ENCODE data around the gene NFS1.

Gene NFS1

GRCh38 chr20:35731862-35732643 lies 32.9 kb upstream of the NFS1 start:
- H3K27ac ChIP-seq (replicated peaks), result no peak overlapping the region
- TF ChIP-seq GABPA (IDR thresholded peaks at IDR 0.05; ENCODE audit: low read depth), result no peak
- no peak for TF ChIP-seq SPI1 (IDR thresholded peaks at IDR 0.05; ENCODE audit: borderline replicate concordance, low read depth)
- TF ChIP-seq CTCF (IDR thresholded peaks at IDR 0.05; ENCODE audit: insufficient read depth, low read length), result no peak
- no peak for TF ChIP-seq REST (IDR thresholded peaks at IDR 0.05; ENCODE audit: insufficient replicate concordance, low read depth)
- TF ChIP-seq POLR2AphosphoS5 (IDR thresholded peaks at IDR 0.05; ENCODE audit: low read depth), result no peak
- no peak for DNase-seq (ENCODE audit: low read depth in 1 of 2, low spot score in 1 of 2)
- no peaks in the 10 kb centered on the region for H3K27me3 ChIP-seq (ENCODE audit: insufficient read depth, poor library complexity, severe bottlenecking)
- H3K4me3 ChIP-seq (replicated peaks; ENCODE audit: insufficient read depth, low read length), result no peak overlapping the region

GRCh38 chr20:35731469-35731788 lies 32.3 kb upstream of the NFS1 start:
- no peak overlapping the region for H3K4me3 ChIP-seq (replicated peaks; ENCODE audit: insufficient read depth, low read length)
- no peak overlapping the region for H3K27ac ChIP-seq (replicated peaks)
- TF ChIP-seq SPI1 (IDR thresholded peaks at IDR 0.05; ENCODE audit: borderline replicate concordance, low read depth) (no peak), GABPA (IDR thresholded peaks at IDR 0.05; ENCODE audit: low read depth) (no peak), POLR2AphosphoS5 (IDR thresholded peaks at IDR 0.05; ENCODE audit: low read depth) (no peak), CTCF (IDR thresholded peaks at IDR 0.05; ENCODE audit: insufficient read depth, low read length) (no peak), REST (IDR thresholded peaks at IDR 0.05; ENCODE audit: insufficient replicate concordance, low read depth) (no peak)
- H3K27me3 ChIP-seq (ENCODE audit: insufficient read depth, poor library complexity, severe bottlenecking), result no peaks in the 10 kb centered on the region
- DNase-seq (ENCODE audit: low read depth in 1 of 2, low spot score in 1 of 2), result no peak

- TF ChIP-seq CTCF (IDR thresholded peaks at IDR 0.05; ENCODE audit: insufficient read depth, low read length) (no peak), REST (IDR thresholded peaks at IDR 0.05; ENCODE audit: insufficient replicate concordance, low read depth) (no peak), SPI1 (IDR thresholded peaks at IDR 0.05; ENCODE audit: borderline replicate concordance, low read depth) (no peak), GABPA (IDR thresholded peaks at IDR 0.05; ENCODE audit: low read depth) (no peak)
- no peak overlapping the region for H3K27ac ChIP-seq (replicated peaks)
- H3K4me3 ChIP-seq (replicated peaks; ENCODE audit: insufficient read depth, low read length), result no peak overlapping the region
- H3K27me3 ChIP-seq (ENCODE audit: insufficient read depth, poor library complexity, severe bottlenecking), result no peaks in the 10 kb centered on the region
- DNase-seq (ENCODE audit: low read depth in 1 of 2, low spot score in 1 of 2), result no peak
Observed at GRCh38 chr20:35730583-35731468, 31.7 kb upstream of the NFS1 start.

Measured in HL-60 (cell line).